Tibial artery (tissue), 4 donors: ENCODE measurements around the gene RENBP.

Experiments used
- DNase-seq, 2 donors: peaks; one replicate each; pipeline ENCODE4 v3.0.0-alpha.2; 2019
- H3K27ac ChIP-seq, 2 donors: fragments of 200-600 bp; sonication (generic) in 1 of 2; 1 replicate in 1 of 2; 2 replicates in 1 of 2; pipeline ENCODE4 v1.5.1; 2018 to 2019; ENCODE audit warnings: mild to moderate bottlenecking in 1 of 2
- H3K27me3 ChIP-seq, 2 donors: fragments of 200-600 bp; sonication (generic) in 1 of 2; one replicate each; pipeline versions ENCODE4 v1.5.1 to v1.6.0; 2016 to 2019
- H3K36me3 ChIP-seq, 3 donors: fragments of 200-600 bp; sonication (generic) in 2 of 3; one replicate each; pipeline ENCODE4 v1.5.1; 2016 to 2019; ENCODE audit warnings: mild to moderate bottlenecking in 2 of 3
- H3K4me1 ChIP-seq, 4 donors: fragments of 200-600 bp; sonication (generic) in 2 of 4; 1 replicate in 3 of 4; 2 replicates in 1 of 4; pipeline ENCODE4 v1.5.1; 2016 to 2019
- H3K4me3 ChIP-seq, 2 donors: fragments of 200-600 bp; sonication (generic) in 1 of 2; 1 replicate in 1 of 2; 2 replicates in 1 of 2; pipeline ENCODE4 v1.5.1; 2018 to 2019; ENCODE audit warnings: mild to moderate bottlenecking in 2 of 2
- H3K9me3 ChIP-seq, 3 donors: fragments of 200-600 bp; sonication (generic) in 1 of 3; one replicate each; pipeline ENCODE4 v1.5.1; 2016 to 2019
- CTCF ChIP-seq, 2 experiments: fragments of 200-600 bp in 1 of 2; fragments of 450-650 bp in 1 of 2; IDR thresholded peaks; one replicate each; pipeline ENCODE4 v1.5.1; 2017 to 2019; ENCODE audit warnings: antibody characterized with exemption in 2 of 2, mild to moderate bottlenecking in 1 of 2, moderate library complexity in 1 of 2
- intact Hi-C: fragments of 100-400 bp; cut with DNase I; formaldehyde crosslinking; loops from one replicate; pipeline ENCODE4 v1.15.0; 2023; ENCODE audit warnings: low total_unique reads

RENBP gene

GRCh38 chrX:153909024-153909979 is 35.1 kb downstream of the RENBP start:
- Histone ChIP-seq H3K4me3 (no peak overlapping the region), H3K27ac (no peak overlapping the region), H3K27me3 (no peaks in the 10 kb centered on the region), H3K9me3 (no peaks in the 10 kb centered on the region), H3K4me1 (peaks cover 0 to 4% (median 0%) of the 10 kb centered on the region in 4 donors), H3K36me3 (no peaks in the 10 kb centered on the region)
- intact Hi-C loops, result no loop called here
- no peak for DNase-seq
- no peak for TF ChIP-seq CTCF (IDR thresholded peaks at IDR 0.05)

GRCh38 chrX:153908219-153908860 is 36.1 kb downstream of the RENBP start:
- DNase-seq, result no peak
- no peaks in the 10 kb centered on the region for H3K36me3 ChIP-seq

GRCh38 chrX:153907456-153907855 is 37.0 kb downstream of the RENBP start:
- Histone ChIP-seq H3K27ac (no peak overlapping the region), H3K4me1 (peaks cover 0 to 11% (median 0%) of the 10 kb centered on the region in 4 donors), H3K36me3 (no peaks in the 10 kb centered on the region), H3K4me3 (no peak overlapping the region), H3K9me3 (no peaks in the 10 kb centered on the region), H3K27me3 (no peaks in the 10 kb centered on the region)
- DNase-seq, result no peak
- no peak for TF ChIP-seq CTCF (IDR thresholded peaks at IDR 0.05)
- intact Hi-C loops, result no loop called here

More at GRCh38 chrX:153908219-153908860, 36.1 kb downstream of the RENBP start:
- H3K4me3 ChIP-seq, result no peak overlapping the region
- H3K27me3 ChIP-seq, result no peaks in the 10 kb centered on the region
- no peaks in the 10 kb centered on the region for H3K9me3 ChIP-seq
- H3K4me1 ChIP-seq, result peaks cover 0 to 11% (median 0%) of the 10 kb centered on the region in 4 donors
- H3K27ac ChIP-seq, result no peak overlapping the region
- intact Hi-C loops, result no loop called here
- no peak for TF ChIP-seq CTCF (IDR thresholded peaks at IDR 0.05)

GRCh38 chrX:153906126-153906917 is 38.1 kb downstream of the RENBP start:
- no peak overlapping the region for H3K4me3 ChIP-seq
- no peaks in the 10 kb centered on the region for H3K36me3 ChIP-seq
- H3K27me3 ChIP-seq, result no peaks in the 10 kb centered on the region
- H3K9me3 ChIP-seq, result no peaks in the 10 kb centered on the region
- no peak for DNase-seq
- no peak overlapping the region for H3K27ac ChIP-seq
- intact Hi-C loops, result no loop called here
- no peak for TF ChIP-seq CTCF (IDR thresholded peaks at IDR 0.05)
- H3K4me1 ChIP-seq, result peaks cover 0 to 11% (median 0%) of the 10 kb centered on the region in 4 donors

GRCh38 chrX:153905481-153906095 is 38.9 kb downstream of the RENBP start:
- Histone ChIP-seq H3K27ac (no peak overlapping the region), H3K27me3 (no peaks in the 10 kb centered on the region), H3K9me3 (no peaks in the 10 kb centered on the region), H3K4me1 (peaks cover 0 to 16% (median 0%) of the 10 kb centered on the region in 4 donors), H3K4me3 (no peak overlapping the region), H3K36me3 (no peaks in the 10 kb centered on the region)
- intact Hi-C loops, result no loop called here
- TF ChIP-seq CTCF (IDR thresholded peaks at IDR 0.05), result no peak
- DNase-seq, result no peak
